Measurements from ENCODE around the gene ME3.

GRCh38 chr11:86639137-86639536 lies 33.3 kb downstream of the ME3 start:
- TF ChIP-seq CTCF (optimal IDR thresholded peaks at IDR 0.05 in 1 of 3, IDR thresholded peaks at IDR 0.05 in 1 of 3, conservative IDR thresholded peaks at IDR 0.05 in 1 of 3; ENCODE audit: extremely low read depth in 1 of 3, insufficient read depth in 2 of 3, low read length in 3 of 3) (no peak), EZH2 (IDR thresholded peaks at IDR 0.05; ENCODE audit: low read length) (no peak)
